CD1c-positive myeloid dendritic cell (primary cell): Measurements from ENCODE around the gene TTLL8.

Experiments
- DNase-seq: peaks from one replicate; pipeline ENCODE4 v3.0.0-alpha.2; 2016; ENCODE audit errors: extremely low spot score

TTLL8 gene

GRCh38 chr22:50044485-50045118, 13.5 kb downstream of the TTLL8 start:
- no peak for DNase-seq

- no peak for DNase-seq
Measured at GRCh38 chr22:50041361-50042065, 16.6 kb downstream of the TTLL8 start.

GRCh38 chr22:50040717-50041116, 17.4 kb downstream of the TTLL8 start:
- DNase-seq: no peak

- DNase-seq: no peak
Measured at GRCh38 chr22:50039669-50040443, 18.2 kb downstream of the TTLL8 start.

GRCh38 chr22:50035976-50036724, 21.9 kb downstream of the TTLL8 start:
- no peak for DNase-seq

- no peak for DNase-seq
Measured at GRCh38 chr22:50035131-50035881, 22.8 kb downstream of the TTLL8 start.

GRCh38 chr22:50034126-50035081, 23.7 kb downstream of the TTLL8 start:
- no peak for DNase-seq

- DNase-seq: no peak
Measured at GRCh38 chr22:50032941-50033601, 25.0 kb downstream of the TTLL8 start.

GRCh38 chr22:50032109-50032871, 25.8 kb downstream of the TTLL8 start:
- no peak for DNase-seq

GRCh38 chr22:50031189-50032091, 26.7 kb downstream of the TTLL8 start:
- no peak for DNase-seq

GRCh38 chr22:50030297-50031188, 27.6 kb downstream of the TTLL8 start:
- peak; percentile 89 for DNase-seq

- peak; percentile 60 for DNase-seq
Measured at GRCh38 chr22:50027639-50028537, 30.2 kb downstream of the TTLL8 start.

- DNase-seq: no peak
Measured at GRCh38 chr22:50025993-50026392, 32.1 kb downstream of the TTLL8 start.

- no peak for DNase-seq
Measured at GRCh38 chr22:50022171-50022819, 35.8 kb downstream of the TTLL8 start.

GRCh38 chr22:50020606-50021005, 37.5 kb downstream of the TTLL8 start:
- DNase-seq: no peak
